Stimulated activated CD8-positive, alpha-beta memory T cell treated with anti-CD3 and anti-CD28 coated beads, Interleukin-15, amount 100 ng/mL, for 4 hours (primary cell): ENCODE results near the gene RELT.

Experiments
- DNase-seq, 2 donors: peaks; one replicate each; pipeline ENCODE4 v3.0.0-alpha.2; 2020; ENCODE audit warnings: low read depth in 2 of 2

Gene RELT

GRCh38 chr11:73346186-73346935 is 29.8 kb upstream of the RELT start:
- no peak for DNase-seq

GRCh38 chr11:73347067-73347466 is 29.1 kb upstream of the RELT start:
- no peak for DNase-seq

GRCh38 chr11:73348838-73349237 is 27.4 kb upstream of the RELT start:
- no peak for DNase-seq

- DNase-seq: no peak
Measured at GRCh38 chr11:73349633-73350032, 26.6 kb upstream of the RELT start.

GRCh38 chr11:73350908-73351636 is 25.1 kb upstream of the RELT start:
- DNase-seq: peak in 1 of 2 donors; percentile 43

GRCh38 chr11:73353422-73353821 is 22.8 kb upstream of the RELT start:
- DNase-seq: no peak

- DNase-seq: no peak
Measured at GRCh38 chr11:73355109-73355508, 21.1 kb upstream of the RELT start.

- DNase-seq: no peak
Measured at GRCh38 chr11:73356979-73357860, 19.0 kb upstream of the RELT start.

- DNase-seq: no peak
Measured at GRCh38 chr11:73358071-73358470, 18.1 kb upstream of the RELT start.

GRCh38 chr11:73359341-73359740 is 16.9 kb upstream of the RELT start:
- no peak for DNase-seq

GRCh38 chr11:73359930-73360742 is 16.1 kb upstream of the RELT start:
- DNase-seq: no peak

- DNase-seq: no peak
Measured at GRCh38 chr11:73360743-73361369, 15.3 kb upstream of the RELT start.

GRCh38 chr11:73361953-73362776 is 14.0 kb upstream of the RELT start:
- DNase-seq: no peak

GRCh38 chr11:73363147-73363546 is 13.1 kb upstream of the RELT start:
- DNase-seq: no peak

- no peak for DNase-seq
Measured at GRCh38 chr11:73365352-73366264, 10.6 kb upstream of the RELT start.

- no peak for DNase-seq
Measured at GRCh38 chr11:73366265-73366610, 10.0 kb upstream of the RELT start.

GRCh38 chr11:73366953-73367352 is 9.2 kb upstream of the RELT start:
- DNase-seq: no peak

GRCh38 chr11:73367482-73368024 is 8.6 kb upstream of the RELT start:
- no peak for DNase-seq
